NCI-H510A treated with DMSO at 0.1 percent for 48 hours (cell line): ENCODE data around the gene ARPC4.
"Not testable (repeated sequence)": the region's sequence is repeated elsewhere in the genome, so short reads cannot be mapped to it uniquely, and the experiment has no call there.

Experiments used
- DNase-seq: peaks from one replicate; lab custom pipeline; 2025; lab: John Stamatoyannopoulos, UW

ARPC4 gene

DNA sequence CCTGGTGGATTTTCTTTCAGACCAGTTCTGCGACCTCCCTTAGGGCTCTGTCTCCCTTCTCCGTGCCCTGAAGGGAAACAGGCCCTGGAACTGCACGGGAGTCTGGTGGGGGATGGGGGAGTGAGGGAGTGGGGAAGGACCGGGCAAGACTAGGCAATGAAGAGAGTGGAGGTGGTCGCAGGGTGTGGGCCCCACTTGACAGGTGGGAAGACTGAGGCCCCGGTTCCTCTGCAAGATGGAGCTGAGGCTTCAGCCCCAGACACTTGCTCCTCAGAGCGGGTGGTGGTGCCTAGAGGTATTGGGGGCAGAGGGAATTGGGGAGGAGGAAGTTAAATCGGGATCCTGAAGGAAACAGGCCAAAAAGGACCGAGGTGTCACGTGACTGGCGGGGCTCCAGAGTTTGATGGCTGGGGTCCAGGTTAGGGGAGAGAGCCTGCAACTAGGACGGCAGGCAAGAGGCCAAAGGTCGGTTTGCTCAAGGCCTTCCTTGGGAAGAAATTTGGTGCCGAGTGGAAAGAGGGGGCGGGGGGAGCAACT is 22.5 kb upstream of the ARPC4 start:
- DNase-seq: no peak

DNA sequence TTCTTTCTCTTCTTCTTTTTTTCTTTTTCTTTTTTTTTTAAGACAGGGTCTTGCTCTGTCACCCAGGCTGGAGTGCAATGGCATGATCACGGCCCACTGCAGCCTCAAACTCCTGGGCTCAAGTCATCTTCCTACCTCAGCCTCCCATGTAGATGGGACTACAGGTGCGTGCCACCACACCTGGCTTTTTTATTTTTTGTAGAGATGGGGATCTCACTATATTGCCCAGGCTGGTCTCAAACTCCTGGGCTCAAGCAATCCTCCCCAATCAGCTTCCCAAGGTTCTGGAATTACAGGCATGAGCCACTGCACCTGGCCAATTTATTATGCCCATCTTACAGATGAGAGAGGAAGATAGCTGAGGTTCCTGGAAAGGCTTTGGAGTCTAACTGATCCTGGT is 21.9 kb upstream of the ARPC4 start:
- not testable (repeated sequence) for DNase-seq

DNA sequence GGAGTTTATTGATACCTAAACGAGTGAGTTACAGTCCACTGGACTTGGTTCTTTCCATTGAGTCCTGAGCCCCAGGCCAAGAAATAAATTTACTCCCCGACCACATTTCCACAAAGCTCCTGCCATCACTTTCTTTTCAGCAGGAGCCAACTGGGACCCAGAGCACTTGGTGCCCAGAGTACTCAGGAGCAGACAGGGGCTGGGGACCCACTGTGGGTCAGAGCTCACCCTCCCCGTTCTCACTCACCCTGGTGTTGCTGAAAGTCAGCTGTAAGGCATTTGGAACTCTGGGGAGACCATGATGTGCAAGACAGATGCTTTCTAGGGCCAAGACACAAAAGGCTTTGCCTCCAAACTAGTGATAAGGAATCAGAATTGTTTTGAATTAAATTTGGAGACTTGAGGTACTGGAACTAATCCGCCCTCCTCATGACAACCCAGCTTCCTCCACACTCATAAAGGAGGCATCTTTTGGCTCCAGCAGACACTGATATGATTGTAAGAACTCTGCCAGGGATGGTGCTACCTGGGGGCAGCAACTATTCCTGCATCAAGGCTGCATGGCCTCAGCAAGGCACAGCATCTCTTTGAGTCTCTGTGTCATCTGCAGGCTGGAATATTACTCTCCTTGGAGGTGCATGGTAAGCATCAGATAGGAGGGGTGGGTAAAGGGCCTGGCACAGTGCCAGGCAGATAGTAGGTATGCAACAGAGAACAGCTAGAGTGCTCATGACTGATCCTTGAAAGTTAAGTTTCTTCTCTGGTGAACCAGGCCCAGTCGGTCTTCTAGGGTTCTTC is 15.8 kb upstream of the ARPC4 start:
- no peak for DNase-seq

DNA sequence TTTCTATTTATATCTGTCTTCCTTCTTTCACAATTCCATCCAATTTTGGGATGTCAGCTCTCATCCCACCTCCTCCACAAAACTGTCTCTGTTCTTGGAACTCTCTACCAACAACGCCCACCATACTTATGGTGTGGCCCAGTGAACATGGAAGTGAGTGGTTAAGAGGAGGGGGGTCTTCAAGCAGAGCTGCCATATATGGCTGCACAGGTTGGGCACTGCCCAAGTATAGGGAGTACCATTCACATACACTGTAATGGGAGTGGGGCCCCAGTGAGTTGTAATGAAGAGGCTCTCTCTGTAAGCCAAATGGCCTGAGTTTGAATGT is 15.2 kb upstream of the ARPC4 start:
- DNase-seq: no peak

DNA sequence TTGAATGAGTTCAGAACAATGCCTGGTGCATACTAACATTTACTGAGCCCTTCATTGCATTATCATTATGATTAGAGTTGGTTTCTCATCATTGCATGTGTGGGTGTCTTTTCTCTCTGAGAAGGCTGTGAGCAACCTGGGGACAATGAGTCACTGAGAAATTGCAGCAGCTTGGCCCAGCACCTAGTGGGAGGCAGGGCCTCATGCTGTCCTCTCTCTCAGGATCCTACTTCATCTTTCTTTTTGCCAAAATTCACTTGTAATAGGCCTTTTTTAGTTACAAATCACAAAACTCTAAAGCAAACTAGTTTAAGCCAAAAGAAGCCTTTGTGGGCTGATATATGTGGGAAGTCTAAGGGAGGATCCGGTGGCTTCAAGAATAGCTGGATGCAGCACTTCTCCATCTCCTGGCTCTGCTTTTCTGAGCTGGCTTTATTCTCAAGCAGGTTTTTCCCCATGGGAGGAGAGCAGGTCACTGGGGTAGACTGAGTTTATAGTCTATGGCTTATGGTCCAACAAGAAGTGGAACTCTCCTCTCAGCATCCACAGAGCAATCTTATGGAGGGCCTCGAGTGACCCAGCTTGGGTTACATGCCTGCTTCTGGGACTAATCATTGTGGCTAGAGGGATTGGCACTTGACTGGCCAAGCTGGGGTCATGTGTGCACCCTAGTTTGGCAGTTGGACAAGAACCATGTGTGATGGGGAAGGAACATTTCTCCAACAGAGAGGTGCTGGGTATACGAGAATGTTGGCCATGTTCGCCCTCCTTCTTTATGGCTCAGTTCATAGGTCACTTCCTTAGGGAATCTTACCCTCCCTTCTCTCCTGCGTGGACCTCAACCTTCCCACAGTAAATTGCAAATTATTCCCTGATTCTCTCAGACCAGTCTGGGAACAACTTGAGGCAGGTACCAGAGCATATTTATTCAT is 14.5 kb upstream of the ARPC4 start:
- no peak for DNase-seq

DNA sequence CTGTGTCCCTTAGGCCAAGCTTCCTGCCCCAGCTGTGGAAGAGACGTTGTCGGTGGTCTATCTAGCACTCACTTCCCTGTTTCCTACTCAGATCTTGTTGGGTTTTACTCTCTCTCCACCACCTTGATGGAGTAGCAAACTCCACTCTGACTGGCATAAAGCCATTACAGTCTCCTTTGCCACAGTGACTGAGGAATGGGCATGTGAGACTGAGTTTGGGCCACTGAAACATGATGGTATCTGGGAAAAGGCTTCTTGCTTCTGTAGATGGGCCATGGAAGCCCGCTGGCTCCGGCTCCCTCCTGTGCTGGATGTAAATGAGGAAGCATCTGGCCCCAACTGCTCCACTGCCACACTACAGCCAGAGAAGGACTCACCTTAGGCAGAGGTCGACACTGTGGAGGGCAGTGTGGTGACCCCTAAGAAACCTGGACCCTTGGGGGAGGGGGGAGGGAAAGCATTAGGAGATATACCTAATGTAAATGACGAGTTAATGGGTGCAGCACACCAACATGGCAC is 13.7 kb upstream of the ARPC4 start:
- DNase-seq: no peak

DNA sequence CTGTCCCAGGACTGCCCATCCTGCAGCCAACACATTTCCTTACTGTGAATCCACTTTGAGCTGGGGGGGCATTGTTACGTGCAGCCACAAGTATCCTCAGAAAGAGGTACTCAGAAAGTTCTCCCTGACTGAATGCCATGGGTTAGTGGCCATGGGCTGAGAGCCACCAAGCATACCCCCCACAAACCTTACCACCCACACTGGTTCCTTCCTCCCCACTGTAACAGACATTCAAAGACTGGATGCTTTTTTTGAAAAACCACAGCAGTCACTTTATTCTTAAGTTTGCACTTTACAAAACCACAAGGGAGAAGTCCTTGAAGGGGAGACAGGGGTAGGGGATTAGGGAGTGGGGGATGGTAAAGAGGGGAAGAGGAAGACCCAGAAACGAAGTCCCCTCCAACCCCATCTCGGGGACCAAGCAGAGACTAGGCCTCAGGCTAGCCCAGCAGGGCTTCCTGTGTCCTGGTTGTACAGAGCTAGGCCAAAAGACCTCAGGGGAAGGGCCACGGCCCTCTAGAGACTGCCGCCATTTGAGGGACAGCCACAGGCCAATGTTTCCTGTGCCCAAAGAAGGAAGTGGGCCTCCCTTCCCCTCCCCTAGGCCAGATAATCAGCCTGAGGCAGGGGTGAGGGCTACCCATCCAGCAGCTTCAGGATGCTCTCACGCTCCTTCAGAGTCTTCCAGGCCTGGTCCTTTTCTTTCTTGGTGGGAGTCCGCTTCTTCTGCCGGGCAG is 13.0 kb upstream of the ARPC4 start:
- DNase-seq: no peak

DNA sequence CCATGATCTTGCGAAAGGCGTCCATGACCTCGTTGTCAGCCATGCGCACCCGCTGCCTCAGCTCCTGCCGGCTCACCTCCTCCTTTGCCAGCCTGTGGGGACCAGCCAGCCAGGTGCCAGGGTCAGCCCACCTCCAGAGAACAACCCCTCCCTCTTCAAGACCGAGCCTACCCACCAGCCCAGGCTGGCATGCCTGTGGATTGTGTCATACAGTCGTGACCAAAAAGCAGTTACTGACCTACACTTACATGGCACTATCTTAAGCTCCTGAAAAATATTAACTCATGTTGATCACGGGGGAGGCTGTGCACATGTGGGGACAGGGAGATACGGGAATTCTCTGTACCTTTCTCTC is 12.4 kb upstream of the ARPC4 start:
- no peak for DNase-seq

DNA sequence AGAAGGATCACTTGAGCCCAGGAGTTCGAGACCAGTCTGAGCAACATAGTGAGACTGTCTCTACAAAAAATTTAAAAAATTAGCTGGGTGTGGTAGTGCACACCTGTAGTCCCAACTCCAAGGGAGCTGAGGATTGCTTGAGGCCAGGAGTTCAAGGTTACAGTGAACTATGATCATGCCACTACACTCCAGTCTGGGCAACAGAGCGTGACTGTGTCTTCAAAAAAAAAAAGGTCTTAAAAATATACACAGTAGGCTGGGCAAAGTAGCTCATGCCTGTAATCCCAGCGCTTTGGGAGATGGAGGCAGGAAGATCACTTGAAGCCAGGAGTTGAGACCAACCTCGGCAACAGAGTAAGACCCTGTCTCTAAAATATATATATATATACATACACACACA is 12.0 kb upstream of the ARPC4 start:
- DNase-seq: no peak

DNA sequence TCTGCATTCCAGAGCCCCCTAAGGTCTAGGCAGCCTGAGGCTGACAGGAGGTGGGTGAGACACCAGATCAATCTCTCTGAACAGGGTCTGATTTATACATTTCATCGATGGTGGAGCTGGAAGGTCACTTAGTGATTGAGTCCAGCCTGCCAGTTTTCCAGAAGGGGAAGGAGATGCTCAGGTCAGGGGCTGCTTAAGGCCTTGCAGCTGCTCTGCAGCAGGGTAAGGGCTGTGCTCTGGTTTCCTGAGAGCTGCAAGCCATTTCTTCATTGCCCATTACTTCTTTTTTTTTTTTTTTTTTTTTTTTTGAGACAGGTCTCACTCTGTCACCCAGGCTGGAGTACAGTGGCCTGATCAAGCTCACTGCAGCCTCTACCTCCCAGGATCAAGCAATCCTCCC is 11.3 kb upstream of the ARPC4 start:
- no peak for DNase-seq

DNA sequence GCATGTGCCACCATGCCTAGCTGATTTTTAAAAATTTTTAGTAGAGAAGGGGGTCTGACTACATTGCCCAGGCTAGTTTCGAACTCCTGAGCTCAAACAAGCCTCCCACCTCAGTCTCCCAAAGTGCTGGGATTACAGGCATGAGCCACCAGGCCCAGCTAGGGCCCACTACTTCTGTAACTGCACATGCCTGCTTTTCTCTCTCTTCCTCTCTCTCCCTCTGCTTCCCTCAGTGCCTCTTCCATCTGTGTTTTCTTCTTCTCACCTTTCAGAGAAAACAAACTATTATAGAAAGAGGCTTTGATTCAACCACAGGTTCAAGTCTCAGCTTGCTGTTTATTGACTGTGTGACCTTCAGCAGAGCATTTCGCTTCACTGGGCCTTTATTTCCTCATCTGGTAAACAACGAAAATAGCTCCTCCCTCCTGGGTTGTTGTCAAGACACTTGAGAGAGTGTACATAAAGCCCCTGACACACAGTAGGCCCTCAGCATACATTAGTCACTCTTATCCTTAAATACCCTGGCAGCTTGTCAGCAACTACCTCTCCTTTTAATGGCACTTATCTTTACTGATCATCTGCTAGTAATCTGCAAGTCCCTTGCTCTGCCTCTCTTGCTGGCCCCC is 10.8 kb upstream of the ARPC4 start:
- no peak for DNase-seq

DNA sequence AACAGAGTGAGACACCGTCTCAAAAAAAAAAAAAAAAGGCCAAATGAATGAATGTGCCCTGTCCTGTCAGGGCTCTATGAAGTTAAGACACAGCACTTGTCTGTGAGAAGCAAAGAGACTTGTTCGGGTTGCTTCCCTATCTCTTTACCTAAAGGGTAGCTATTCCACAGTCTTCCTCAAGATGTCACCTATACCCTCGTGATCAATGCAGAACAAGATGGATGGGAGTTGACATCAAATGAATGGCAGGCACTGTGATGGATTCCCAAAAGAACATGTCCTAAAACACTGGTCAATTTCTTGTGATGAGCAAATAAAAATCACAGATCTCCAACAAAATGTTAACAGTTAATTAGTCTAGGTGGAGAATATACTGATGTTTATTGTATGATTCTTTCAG is 10.1 kb upstream of the ARPC4 start:
- no peak for DNase-seq

DNA sequence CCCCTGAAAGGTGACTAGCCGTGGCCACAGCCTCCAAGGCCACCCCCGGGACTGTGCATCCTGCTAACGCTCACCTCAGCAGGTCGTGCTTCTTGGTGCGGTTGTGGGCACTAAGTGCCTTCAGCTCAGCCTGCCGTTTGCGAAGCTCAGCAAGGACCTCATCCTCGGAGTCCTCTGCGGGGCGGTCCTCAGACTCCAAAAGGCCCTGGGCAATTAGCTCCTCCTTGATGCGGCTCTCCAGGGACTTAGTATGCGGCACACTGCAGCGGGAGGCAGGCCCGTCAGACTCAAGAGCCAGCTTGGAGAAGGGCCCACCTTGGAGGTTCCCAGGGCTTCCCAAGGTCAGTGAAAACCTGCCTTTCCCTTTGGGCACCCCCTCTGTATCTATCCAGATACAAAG is 8.9 kb upstream of the ARPC4 start:
- DNase-seq: no peak

DNA sequence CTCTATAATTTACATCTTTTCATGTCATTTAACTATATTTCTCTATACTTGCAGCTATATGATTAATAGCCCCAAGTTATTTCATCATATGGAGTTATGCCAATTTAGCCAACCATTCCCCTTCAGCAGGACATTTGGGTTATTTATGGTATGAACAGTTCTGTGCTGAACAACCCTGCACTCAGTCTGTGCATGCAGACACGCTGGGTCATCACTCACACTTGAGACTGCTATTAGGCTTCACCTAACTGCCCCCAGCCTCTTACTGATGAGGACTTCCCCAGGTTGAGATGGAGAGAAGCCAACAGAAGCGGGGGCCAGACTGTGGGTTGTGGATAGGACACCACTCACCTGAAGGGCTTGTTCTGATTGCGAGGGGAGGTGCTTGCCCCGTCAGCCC is 7.9 kb upstream of the ARPC4 start:
- no peak for DNase-seq

DNA sequence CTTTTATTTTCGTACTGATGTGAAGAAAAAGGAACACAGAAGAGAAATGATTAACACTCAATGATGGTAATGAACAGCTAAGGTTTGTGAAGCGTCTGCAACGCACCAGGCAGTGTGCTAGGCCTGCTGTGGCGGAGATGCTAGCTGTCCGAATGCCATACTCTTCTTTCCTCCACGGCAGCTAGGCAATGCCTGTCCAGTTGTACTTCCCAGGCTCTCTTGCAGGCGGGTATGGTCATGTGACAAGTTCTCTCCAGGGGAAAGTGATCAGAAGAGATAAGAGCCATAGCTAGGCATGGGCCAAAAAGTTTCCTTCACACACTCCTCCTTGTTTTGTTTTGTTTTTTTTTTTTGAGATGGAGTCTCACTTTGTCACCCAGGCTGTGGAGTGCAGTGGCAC is 7.3 kb upstream of the ARPC4 start:
- DNase-seq: no peak

DNA sequence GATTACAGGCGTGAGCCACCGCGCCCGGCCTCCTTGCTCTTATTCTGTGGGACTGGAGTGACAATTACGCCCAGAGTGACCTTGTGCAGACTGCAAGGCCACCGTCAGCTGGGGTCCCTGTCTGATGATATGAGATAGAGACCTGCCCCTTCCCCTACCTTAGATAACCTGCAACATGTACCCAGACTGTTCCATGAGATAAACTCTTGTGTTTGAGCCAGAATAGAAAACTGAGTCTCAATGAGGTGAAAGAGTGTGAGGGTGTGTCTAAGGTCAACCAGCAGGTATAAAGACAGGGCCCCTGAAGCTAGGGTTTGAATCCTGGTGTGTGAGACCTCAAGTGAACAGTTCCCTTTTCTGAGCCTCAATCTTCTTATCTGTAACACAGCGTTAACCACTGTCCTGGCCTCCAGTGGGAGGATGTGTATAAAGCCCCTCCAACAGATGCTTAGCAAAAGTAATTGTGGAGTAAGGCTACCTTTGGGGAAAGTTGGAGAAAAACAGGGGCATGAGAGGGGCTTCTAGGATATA is 6.6 kb upstream of the ARPC4 start:
- no peak for DNase-seq

DNA sequence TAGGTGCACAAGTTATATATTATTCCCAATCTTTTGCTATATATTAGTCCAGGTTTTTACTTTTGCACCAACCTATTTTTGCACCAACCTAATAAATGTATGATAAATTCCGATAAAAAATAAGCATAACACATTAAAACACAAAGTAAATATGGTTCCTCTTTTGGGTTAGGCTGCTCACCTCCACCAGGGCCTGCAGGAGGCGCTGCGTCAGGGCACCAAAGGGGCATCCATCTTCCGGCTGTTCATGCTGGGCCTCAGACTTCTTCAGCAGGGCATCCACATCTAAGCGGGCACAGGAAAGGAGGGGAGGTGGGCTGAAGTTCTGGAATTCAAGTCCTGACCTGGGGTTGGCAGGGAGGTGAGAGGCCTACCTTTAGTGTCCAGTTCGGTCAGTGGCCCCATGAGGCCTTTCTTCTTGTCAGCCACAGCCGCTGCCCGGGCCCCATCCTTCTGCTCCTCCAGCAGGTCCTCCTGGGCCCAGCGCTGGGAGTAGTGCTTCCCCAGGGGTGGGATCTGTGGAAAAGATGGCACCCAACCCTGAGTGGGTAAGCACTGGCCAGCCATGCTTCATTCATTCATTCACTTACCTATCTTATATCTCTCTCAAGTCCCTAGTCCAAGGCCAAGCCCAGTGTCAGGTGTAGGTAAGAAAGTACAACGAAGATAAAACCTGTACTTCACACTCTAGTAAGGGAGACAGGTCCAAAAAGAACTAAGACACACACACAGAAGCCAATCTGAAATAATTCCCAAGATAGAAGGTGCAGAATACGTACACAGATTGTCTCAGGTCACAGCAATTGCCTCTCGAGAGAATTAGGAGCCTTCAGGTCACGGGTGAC is 5.8 kb upstream of the ARPC4 start:
- DNase-seq: no peak

DNA sequence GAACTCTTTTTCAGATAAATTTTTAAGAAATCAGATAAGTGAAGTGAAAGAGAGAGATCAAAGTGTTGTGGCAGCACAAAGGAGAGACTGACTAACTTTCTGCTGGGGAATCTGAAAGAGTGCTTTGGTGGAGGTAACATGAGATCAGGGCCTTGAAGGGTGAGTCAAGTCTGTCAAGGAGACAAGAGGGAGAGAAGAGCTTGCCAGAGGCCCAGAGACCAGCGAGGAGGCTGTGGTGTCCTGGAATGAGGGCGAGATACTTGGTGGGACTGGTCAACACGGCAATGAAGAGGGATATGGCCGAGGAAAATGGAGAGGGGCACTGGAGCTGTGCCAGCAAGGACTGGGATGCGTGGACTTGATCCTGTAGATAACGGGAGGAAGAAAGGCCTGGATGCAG is 5.2 kb upstream of the ARPC4 start:
- no peak for DNase-seq

DNA sequence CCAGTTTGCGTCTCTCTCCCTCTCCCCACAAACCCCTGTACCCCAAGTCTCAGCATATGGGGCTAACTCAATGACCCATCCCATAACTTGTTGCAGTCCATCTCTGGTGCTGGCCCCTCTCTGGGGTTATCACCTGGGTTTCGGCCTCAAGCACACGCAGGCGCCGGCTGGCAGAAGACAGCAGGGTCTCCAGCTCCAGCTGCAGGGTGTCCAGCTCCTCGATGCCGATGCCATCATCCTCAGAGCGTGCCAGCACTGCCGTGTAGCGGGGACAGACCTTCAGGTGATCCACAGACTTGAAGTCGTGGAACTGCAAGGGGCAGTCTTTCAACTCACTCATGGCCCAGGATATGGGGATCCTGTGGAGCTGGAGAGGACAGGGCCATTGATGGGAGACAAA is 1.8 kb upstream of the ARPC4 start:
- no peak for DNase-seq

DNA sequence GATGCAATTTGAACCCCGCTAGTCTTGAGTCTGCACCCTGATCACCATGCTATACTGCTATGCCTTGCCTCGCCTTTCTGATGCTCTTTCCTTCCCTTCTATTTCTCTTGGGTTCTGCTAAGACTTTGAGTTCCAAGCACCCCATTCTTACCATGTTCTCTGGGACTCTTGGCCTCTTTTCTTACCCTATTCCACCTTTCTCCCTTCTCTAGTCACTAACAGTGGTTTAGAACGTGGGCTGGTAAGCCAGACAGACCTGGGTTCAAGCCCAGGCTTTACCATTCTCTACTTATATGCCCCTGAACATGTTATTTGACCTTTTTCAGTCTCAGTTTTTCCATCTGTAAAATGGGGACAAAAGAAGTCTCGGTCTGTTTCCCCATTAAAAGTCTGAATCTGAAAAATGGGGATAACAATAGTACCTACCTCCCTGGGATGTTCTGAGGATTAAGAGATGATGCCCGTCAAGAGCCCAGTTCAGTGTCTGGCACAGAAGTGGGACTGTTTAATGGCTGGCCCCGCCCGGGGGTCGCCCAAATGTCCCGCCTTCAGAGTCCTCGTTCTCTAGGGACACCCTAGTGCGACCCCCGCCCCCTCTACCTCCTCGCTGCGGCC is 985 bp upstream of the ARPC4 start:
- DNase-seq: no peak
